NCI-H69 (cell line): ENCODE results near the gene SMIM44.

Experiments
- DNase-seq: peaks from one replicate; lab custom pipeline; 2025; lab: John Stamatoyannopoulos, UW

The SMIM44 gene

DNA sequence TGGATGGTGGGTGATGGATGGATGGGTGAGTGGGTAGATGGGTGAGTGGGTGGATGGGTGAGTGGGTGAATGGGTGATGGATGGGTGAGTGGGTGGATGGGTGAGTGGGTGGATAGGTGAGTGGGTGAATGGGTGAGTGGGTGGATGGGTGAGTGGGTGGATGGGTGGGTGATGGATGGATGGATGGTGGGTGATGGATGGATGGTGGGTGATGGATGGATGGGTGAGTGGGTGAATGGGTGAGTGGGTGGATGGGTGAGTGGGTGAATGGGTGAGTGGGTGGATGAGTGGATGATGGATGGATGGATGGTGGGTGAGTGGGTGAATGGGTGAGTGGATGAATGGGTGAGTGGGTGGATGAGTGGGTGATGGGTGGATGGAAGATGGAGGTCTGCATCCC is 5.7 kb downstream of the SMIM44 start:
- no peak for DNase-seq

DNA sequence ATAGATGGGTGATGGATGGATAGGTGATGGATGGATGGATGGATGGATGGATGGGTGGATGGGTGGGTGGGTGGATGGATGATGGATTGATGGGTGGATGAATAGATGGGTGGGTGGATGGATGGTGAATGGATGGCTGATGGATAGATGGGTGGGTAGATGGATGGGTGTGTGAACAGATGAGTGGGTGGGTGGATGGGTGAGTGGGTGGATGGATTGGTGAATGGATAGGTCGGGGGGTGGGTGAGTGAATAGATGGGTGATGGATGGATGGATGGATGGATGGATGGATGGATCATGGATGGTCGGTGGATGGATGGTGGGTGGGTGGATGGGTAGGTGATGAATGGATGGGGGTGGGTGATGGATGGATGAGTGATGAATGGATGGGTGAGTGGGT is 6.4 kb downstream of the SMIM44 start:
- DNase-seq: no peak

GRCh38 chr19:3475449-3475848 is 7.8 kb downstream of the SMIM44 start:
- DNase-seq: no peak

DNA sequence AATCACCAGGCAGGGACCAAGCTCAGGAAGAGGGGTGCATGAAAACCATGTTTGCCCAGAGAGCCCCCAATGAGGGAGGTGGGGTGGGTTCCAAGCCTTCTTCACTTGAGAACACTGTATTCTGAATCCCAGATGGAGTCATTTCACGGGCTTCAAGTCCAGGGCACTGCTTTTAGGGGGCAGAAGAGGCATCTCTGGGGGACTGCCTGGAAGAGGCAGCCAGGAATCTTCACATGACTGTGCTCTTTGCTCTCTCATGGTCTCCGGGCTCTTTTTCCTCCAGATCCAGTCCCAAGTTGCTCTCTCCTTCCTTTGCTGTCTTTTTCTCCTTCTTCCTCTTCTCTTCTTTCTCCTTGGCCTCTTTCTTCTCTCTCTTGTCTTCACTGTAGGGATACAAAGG is 8.6 kb downstream of the SMIM44 start:
- DNase-seq: no peak

DNA sequence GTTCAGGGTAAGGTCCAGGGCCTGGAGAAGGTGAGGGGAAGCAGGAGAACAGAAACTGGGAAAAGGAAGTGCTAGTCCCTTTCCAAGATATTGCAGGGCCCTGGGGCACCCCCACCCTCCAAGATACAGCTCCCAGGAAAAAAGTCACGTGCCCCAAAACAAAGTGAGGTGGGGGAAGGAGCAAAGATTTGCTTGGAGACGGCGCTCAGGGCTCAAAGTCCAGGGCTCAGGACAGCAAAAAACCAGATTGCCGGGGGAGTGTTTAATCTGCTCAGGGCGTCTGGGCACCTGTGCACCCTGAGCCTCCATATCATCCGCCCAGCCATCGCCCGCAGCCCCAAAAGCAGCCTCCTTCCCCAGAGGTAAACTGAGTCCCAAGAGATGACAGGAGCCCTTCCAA is 9.2 kb downstream of the SMIM44 start:
- DNase-seq: no peak

- DNase-seq: peak; percentile 48
Observed at GRCh38 chr19:3471954-3472655, 11.1 kb downstream of the SMIM44 start.

DNA sequence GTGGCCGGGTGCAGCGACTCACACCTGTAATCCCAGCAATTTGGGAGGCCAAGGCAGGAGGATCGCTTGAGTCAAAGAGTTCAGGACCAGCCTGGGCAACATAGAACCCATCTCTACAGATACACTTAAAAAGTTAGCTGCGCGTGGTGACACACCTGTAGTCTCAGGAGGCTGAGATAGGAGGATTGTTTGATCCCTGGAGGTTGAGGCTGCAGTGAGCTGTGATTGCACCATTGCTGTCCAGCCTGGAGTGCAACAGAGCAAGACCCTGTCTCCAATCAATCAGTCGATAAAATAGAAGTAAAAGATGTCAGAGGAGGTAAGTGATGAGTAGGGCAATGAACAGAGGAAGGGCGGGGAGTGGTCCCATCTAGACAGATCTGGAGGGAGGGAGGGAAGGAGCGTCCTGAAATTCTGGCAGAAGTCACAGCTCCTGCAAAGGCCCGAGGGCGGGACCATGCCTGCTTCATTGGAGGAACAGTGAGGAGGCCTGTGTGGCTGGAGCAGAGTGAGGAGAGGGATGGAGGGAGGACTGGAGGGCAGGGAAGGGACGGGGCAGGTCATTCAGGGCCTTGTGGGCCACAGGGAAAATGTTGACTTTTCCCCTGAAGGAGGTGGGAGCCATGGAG is 12.6 kb downstream of the SMIM44 start:
- DNase-seq: no peak

- no peak for DNase-seq
Observed at GRCh38 chr19:3469638-3470499, 13.4 kb downstream of the SMIM44 start.

- DNase-seq: no peak
Observed at GRCh38 chr19:3468211-3468610, 15.0 kb downstream of the SMIM44 start.

- DNase-seq: no peak
Observed at GRCh38 chr19:3467437-3468198, 15.6 kb downstream of the SMIM44 start.

DNA sequence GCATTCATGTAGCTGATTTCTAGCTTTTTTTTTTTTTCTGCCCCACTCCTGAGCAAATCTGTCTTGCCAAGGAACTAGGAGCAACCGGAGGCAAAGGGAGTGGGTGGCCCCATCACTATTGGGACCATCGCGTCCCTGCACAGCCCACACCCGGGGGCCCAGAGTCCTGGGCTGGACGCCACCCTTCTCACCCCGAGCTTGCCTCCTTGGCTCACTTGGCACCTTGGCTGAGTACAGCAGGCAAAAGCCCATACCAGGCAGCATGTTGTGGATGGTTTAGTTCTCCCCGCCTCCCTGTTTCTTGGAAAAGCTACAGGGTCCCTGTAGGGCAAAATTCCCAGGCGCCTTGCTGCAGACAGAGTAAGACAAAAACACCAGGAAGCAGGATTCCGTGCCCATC is 16.6 kb downstream of the SMIM44 start:
- no peak for DNase-seq

DNA sequence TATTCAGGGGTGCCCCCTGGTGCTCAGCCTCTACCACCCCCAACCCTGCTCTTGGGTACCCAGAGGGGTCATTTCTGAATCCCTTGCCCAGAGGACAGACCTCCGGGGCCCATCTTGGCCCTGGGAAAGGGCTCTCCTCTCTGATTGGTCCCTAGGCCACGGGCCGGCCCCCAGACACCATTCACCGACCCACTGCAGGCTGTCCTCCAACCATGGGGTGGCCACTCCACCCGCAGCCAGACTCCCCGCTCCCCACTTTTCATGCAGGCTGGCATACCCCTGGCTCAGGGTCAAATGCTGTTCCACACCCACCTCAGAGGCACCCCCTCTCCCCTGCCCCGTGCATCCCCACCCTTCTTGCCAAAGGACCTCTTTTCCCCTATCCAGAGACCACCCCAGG is 17.7 kb downstream of the SMIM44 start:
- DNase-seq: no peak

GRCh38 chr19:3464587-3465235 is 18.5 kb downstream of the SMIM44 start:
- DNase-seq: no peak

- DNase-seq: no peak
Observed at GRCh38 chr19:3463714-3464586, 19.3 kb downstream of the SMIM44 start.

DNA sequence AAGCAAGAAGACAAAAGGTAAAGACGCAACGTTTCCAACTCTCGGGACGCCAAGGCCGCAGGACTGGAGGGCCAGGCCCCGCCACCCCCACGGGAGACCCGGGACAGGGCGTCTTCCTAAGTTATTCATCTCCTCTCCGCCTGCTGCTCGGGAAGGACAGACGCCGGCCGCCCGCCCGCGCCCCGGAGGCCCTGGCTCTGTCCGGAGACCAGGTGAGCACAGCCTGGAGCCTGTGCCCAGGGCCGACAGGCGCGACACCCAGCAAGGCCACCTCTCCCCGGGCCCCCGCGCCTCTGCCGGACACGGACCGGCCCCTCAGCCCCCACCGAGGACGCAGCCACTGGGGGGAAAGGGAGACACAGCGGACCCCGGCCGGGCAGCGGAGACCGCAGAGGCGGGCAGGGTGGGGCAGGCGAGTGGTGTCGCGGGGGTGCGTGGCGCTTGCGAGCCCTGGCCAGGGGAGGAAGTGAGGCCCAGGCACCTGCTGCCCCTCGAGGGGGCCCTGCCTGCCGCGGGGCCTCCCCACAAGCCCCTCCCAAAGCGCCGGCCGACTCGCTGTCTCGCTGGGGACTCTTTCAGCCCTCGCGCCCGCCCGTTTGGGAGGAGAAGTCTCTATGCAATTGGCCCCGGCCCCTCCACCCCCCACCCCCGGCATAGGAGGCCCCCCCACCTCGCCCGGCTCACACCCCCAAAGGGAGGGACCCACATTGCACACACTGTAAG is 20.1 kb downstream of the SMIM44 start:
- no peak for DNase-seq

DNA sequence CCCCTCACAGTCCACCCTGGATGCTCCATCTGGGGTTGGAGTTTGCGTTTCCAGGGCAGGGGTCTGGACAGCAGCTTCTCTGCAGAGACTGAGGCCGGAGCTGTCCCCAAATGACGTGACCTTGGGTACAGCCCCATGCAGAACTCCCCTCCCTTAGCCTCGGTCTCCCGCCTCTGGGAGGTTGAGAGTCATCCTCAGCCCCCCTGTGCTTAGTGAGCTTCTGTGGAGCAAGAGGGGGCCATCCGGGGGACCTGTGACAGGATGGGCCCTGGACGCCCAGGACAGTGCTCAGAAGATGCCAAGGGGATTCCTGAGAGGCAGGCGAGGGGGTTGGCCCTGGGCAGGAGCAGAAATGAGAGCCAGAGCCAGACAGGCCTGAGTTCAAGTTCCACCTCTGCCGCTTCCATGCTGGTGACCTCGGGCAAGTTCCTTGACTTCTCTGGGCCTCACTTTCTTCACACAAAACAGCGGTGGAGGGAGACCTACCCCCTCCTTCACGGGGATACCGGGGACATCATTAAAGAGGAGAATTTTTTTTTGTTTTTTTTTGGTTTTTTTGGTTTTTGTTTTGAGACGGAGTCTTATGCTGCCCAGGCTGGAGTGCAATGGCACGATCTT is 23.2 kb downstream of the SMIM44 start:
- DNase-seq: no peak

DNA sequence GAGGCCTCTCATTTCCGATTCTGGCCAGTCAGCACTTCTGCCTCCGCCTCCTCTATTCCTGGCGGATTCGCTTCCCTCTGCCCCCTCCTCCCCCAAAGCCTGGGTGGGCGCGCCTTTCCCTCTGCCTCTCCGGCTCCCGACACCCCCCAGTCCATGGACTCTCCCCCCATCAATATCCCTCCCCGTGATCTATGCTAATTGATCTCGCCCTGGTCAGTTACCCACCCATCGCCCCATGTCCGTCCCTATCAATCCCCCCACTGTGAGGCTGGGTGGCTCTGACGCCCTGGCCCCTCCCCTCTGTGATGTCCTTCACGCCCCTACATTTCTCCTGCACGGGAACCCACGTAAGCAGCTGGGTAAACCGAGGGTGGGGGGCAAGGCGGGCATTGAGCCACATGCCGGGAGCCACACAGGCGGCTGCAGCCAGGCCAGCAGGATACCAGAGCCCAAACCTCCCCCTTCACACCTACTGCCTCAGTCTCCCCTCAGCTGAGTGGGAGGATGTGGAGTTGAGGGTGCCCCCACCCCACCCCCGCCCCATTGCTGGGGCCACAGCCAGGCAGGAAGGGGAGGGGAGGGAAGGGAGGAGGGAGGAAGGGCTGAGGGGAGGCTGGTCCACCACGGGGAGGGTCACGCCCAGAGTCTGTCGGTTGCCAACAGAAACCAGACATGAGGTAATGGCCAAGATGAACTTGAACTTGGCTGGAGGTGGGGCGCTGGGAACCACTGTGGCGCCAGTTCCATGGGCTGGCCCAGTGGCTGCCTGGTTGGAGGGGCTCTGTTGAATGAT is 24.0 kb downstream of the SMIM44 start:
- peak; percentile 61 for DNase-seq

DNA sequence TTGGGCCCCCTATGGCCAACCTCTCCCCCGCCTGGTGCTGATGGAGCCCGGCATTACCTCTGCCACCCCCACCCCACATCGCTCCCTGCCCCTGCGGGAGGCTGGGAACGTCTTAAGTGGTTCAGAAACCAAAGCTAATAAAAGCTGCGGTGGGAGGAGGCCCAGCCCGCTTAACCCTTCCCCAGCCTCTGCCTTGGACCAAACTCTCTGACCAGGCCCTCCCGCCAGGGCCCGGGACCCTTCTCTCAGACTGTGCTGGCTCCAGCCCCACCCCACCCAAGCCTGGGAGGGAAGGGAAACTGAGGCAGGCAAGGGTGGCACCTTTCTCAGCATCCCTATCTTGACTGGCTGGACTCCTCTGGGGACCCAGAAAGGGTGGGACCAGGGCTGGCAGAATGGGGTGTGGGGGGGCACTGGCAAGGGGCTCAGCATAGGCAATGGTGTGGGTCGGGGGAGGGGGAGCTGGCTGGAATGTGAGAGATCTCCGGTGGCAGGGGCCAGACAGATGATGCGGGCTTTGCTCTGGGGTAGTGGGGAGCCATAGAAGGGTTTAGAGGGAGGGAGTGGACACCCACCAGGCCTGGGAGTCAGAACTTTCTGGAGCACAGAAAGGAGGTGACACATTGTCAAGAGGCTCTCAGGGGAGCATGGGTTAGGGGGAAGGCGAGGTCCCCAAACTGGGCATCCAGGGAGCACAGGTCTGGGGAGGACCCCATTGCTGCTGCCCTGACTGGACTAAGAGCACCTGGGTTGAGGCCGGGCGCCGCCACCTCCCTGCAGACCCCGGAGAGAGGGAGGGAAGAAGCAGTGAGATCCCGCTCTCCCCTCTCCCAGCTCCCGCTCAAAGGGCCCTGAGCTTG is 24.8 kb downstream of the SMIM44 start:
- DNase-seq: no peak
